Naive thymus-derived CD4-positive, alpha-beta T cell (primary cell): ENCODE results near the gene KIF26A. TPM values are rescaled to one million over a fixed set of nuclear protein-coding genes. Genes with fewer than 3 reads are reported as not detected.

ENCODE experiments used
- ATAC-seq: fragments of 150-1000 bp; cut with Tn5 transposase; 2 replicates; pipeline ENCODE4 v1.10.0; 2021; ENCODE audit warnings: mild to moderate bottlenecking, moderate library complexity
- CTCF ChIA-PET: fragments of 350-600 bp; sonication (Branson Sonifier 250); formaldehyde crosslinking; loops from one replicate; lab custom pipeline; 2021; ENCODE audit warnings: antibody characterized with exemption; lab: Charles Lee
- POLR2A ChIA-PET: fragments of 350-600 bp; sonication (Branson Sonifier 250); formaldehyde crosslinking; loops from one replicate; lab custom pipeline; 2021; ENCODE audit warnings: antibody characterized with exemption, inconsistent platforms; lab: Charles Lee
- DNase-seq, 9 donors: peaks; one replicate each; pipeline versions ENCODE4 v3.0.0 to v3.0.0-alpha.2; 2020 to 2022; ENCODE audit warnings: mixed read lengths in 1 of 9
- H3K27ac ChIP-seq: one replicate; pipeline ENCODE4 v1.7.0; 2013; ENCODE audit warnings: mild to moderate bottlenecking, low read depth, low read length, moderate library complexity
- H3K27me3 ChIP-seq, 2 donors: one replicate each; pipeline ENCODE4 v1.7.0; 2013; ENCODE audit warnings: low read length in 2 of 2, mild to moderate bottlenecking in 2 of 2, moderate library complexity in 2 of 2; ENCODE audit not compliant: control insufficient read depth in 2 of 2, insufficient read depth in 2 of 2
- H3K36me3 ChIP-seq, 3 experiments: 1 replicate in 2 of 3; 2 replicates in 1 of 3; pipeline ENCODE4 v1.7.0; 2013; ENCODE audit warnings: low read length in 3 of 3, mild to moderate bottlenecking in 3 of 3, moderate library complexity in 1 of 3; ENCODE audit not compliant: insufficient read depth in 3 of 3, control insufficient read depth in 2 of 3
- H3K4me1 ChIP-seq, 2 donors: one replicate each; pipeline ENCODE4 v1.7.0; 2013; ENCODE audit warnings: low read length in 2 of 2, mild to moderate bottlenecking in 2 of 2, moderate library complexity in 1 of 2; ENCODE audit not compliant: control insufficient read depth in 2 of 2, insufficient read depth in 2 of 2
- H3K4me3 ChIP-seq: 2 replicates; pipeline ENCODE4 v1.7.0; 2013; ENCODE audit warnings: mild to moderate bottlenecking, low read length
- H3K9me3 ChIP-seq, 3 experiments: 1 replicate in 2 of 3; 2 replicates in 1 of 3; pipeline ENCODE4 v1.7.0; 2013; ENCODE audit warnings: low read length in 3 of 3; ENCODE audit not compliant: control insufficient read depth in 2 of 3
- H3K27ac Mint-ChIP-seq, 9 donors: one replicate each; pipeline ENCODE4 v1.8.0; 2020 to 2022; ENCODE audit warnings: mixed read lengths in 9 of 9, mild to moderate bottlenecking in 8 of 9, moderate library complexity in 5 of 9, inconsistent platforms in 2 of 9
- H3K27me3 Mint-ChIP-seq, 5 donors: one replicate each; pipeline ENCODE4 v1.8.0; 2021 to 2022; ENCODE audit warnings: mixed read lengths in 5 of 5, mild to moderate bottlenecking in 1 of 5
- H3K36me3 Mint-ChIP-seq, 5 donors: one replicate each; pipeline ENCODE4 v1.8.0; 2020 to 2022; ENCODE audit warnings: mixed read lengths in 5 of 5, mild to moderate bottlenecking in 3 of 5, inconsistent platforms in 1 of 5
- H3K4me1 Mint-ChIP-seq, 7 donors: one replicate each; pipeline ENCODE4 v1.8.0; 2020 to 2022; ENCODE audit warnings: mixed read lengths in 7 of 7, mild to moderate bottlenecking in 3 of 7, inconsistent platforms in 1 of 7
- H3K4me3 Mint-ChIP-seq, 10 donors: one replicate each; pipeline ENCODE4 v1.8.0; 2020 to 2022; ENCODE audit warnings: mild to moderate bottlenecking in 10 of 10, mixed read lengths in 10 of 10, moderate library complexity in 6 of 10, inconsistent platforms in 2 of 10
- H3K9me3 Mint-ChIP-seq, 11 donors: one replicate each; pipeline ENCODE4 v1.8.0; 2020 to 2022; ENCODE audit warnings: mixed read lengths in 11 of 11, mild to moderate bottlenecking in 4 of 11, inconsistent platforms in 1 of 11, moderate library complexity in 1 of 11
- intact Hi-C, 2 donors: fragments of 100-400 bp; cut with micrococcal nuclease; formaldehyde crosslinking; loops; one replicate each; pipeline ENCODE4 v1.15.1; 2023
- polyA plus RNA-seq, 2 donors: library from polyadenylated mRNA; unstranded; fragments of 300-500 nt; fragmentation: Illumina TruSeq; gene quantifications; one replicate each; pipeline ENCODE4 v1.2.3, GENCODE V29; 2021
- total RNA-seq, 6 experiments: library from RNA in 5 of 6; stranded (reverse) in 5 of 6; gene quantifications; 1 replicate in 5 of 6; 2 replicates in 1 of 6; pipeline ENCODE4 v1.2.3 and lab custom pipeline; 2021 to 2026

KIF26A gene
- total and polyA plus RNA-seq, 7 experiments from 2014 or later, result 0.13 to 0.53 (median 0.17) TPM; not detected in 4

DNA sequence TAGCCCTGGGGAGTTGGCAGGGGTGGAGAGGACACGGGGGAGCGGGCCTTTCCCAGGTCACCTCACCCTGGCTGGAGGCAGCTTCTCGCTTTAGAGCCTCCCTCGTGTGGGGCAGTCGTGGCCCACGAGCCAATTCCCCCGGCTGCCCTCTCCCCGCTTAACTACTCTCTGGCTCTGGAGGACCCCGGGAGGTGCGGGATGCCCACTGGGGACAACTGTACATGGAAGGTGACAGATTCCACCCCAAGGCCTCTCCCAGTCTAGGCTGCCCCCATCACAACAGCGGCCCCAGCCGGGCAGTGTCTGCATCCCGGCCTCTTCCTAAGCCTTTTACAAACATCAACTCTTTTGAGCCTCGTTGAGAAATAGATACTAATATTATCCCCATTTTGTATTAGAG, 78.1 kb downstream of the KIF26A start:
- H3K9me3 Mint-ChIP-seq, result no peaks in the 10 kb centered on the region
- DNase-seq (no peak), ATAC-seq (no peak)
- ChIA-PET CTCF (no interaction called here), POLR2A (no interaction called here)
- Histone ChIP-seq H3K27ac (no peak overlapping the region), H3K36me3 (no peaks in the 10 kb centered on the region), H3K4me3 (no peak overlapping the region), H3K27me3 (no peaks in the 10 kb centered on the region), H3K4me1 (no peaks in the 10 kb centered on the region), H3K9me3 (no peaks in the 10 kb centered on the region)
- H3K27ac Mint-ChIP-seq, result no peak overlapping the region
- H3K4me1 Mint-ChIP-seq, result peaks cover 0 to 2% (median 0%) of the 10 kb centered on the region in 7 donors
- H3K36me3 Mint-ChIP-seq, result no peaks in the 10 kb centered on the region
- intact Hi-C loops, result no loop called here
- no peak overlapping the region for H3K4me3 Mint-ChIP-seq
- peaks cover 0 to 7% (median 4%) of the 10 kb centered on the region in 5 donors for H3K27me3 Mint-ChIP-seq

DNA sequence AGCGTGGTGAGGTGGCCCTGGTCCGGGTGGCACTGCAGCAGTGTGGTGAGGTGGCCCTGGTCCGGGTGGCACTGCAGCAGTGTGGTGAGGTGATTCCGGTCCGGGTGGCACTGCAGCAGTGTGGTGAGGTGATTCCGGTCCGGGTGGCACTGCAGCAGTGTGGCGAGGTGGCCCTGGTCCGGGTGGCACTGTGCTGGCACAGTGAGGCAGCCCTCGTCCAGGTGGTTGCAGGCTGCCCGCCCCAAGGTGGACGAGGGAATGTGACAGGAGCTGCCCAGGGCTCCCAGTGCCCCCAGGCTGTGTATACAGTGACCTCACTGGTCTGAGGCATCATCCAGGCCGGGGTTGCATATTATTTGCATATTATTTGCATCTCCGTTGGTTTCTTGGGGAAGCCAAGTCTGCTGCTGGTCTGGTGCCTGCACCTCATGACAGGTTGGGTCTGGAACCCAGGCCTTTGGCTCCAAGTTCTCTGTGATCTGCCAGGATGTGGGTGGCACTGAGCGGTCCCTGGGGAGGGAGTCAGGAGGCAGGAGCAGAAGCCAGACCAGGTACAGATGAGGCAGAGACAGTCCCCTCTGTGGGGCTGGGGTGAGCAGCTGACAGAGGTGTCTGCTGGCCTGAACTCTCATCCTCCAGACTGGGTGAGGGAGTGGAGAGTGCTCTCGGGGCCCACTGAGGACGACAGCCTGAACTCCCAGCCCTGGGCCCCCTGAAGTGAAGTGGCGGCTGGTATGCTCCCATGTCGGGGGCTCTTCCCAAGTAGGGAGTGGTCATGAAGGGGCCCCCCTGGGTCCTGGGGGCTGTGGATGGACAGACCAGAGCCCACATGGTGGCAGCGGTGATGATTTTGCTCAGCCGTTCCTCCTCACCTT, 79.3 kb downstream of the KIF26A start:
- Mint-ChIP-seq H3K4me3 (no peak overlapping the region), H3K4me1 (peaks cover 0 to 2% (median 0%) of the 10 kb centered on the region in 7 donors), H3K36me3 (no peaks in the 10 kb centered on the region), H3K27ac (no peak overlapping the region), H3K27me3 (peaks cover 0 to 14% (median 9%) of the 10 kb centered on the region in 5 donors), H3K9me3 (no peaks in the 10 kb centered on the region)
- intact Hi-C loops, result no loop called here
- H3K4me3 ChIP-seq, result no peak overlapping the region
- POLR2A ChIA-PET, result no interaction called here
- CTCF ChIA-PET, result no interaction called here
- H3K27me3 ChIP-seq, result no peaks in the 10 kb centered on the region
- no peaks in the 10 kb centered on the region for H3K36me3 ChIP-seq
- no peak for DNase-seq
- H3K9me3 ChIP-seq, result no peaks in the 10 kb centered on the region
- no peak for ATAC-seq
- no peaks in the 10 kb centered on the region for H3K4me1 ChIP-seq
- no peak overlapping the region for H3K27ac ChIP-seq

GRCh38 chr14:104218361-104219180, 80.2 kb downstream of the KIF26A start:
- Mint-ChIP-seq H3K9me3 (no peaks in the 10 kb centered on the region), H3K27ac (no peak overlapping the region), H3K36me3 (no peaks in the 10 kb centered on the region), H3K27me3 (peaks cover 0 to 14% (median 9%) of the 10 kb centered on the region in 5 donors), H3K4me3 (no peak overlapping the region), H3K4me1 (peaks cover 0 to 2% (median 0%) of the 10 kb centered on the region in 7 donors)
- intact Hi-C loops, result no loop called here
- ChIA-PET CTCF (no interaction called here), POLR2A (no interaction called here)
- Histone ChIP-seq H3K27ac (no peak overlapping the region), H3K4me3 (no peak overlapping the region), H3K4me1 (peaks cover 0 to under 1% of the 10 kb centered on the region in 2 donors), H3K27me3 (peaks cover 0 to 3% of the 10 kb centered on the region in 2 donors), H3K9me3 (no peaks in the 10 kb centered on the region), H3K36me3 (no peaks in the 10 kb centered on the region)
- DNase-seq, result no peak
- ATAC-seq, result no peak

- ChIA-PET CTCF (no interaction called here), POLR2A (interaction anchor here (0.6 kb wide), 1 partner anchor 11 kb away, joined by 5 read pairs; no protein-coding TSS in a partner anchor)
- no peak for DNase-seq
- Histone ChIP-seq H3K27ac (no peak overlapping the region), H3K27me3 (peaks cover 0 to 5% of the 10 kb centered on the region in 2 donors), H3K36me3 (no peaks in the 10 kb centered on the region), H3K4me1 (peaks cover 0 to 8% of the 10 kb centered on the region in 2 donors), H3K9me3 (no peaks in the 10 kb centered on the region), H3K4me3 (no peak overlapping the region)
- peaks cover 0 to 1% (median 0%) of the 10 kb centered on the region in 11 donors for H3K9me3 Mint-ChIP-seq
- H3K36me3 Mint-ChIP-seq, result no peaks in the 10 kb centered on the region
- H3K4me3 Mint-ChIP-seq, result no peak overlapping the region
- H3K4me1 Mint-ChIP-seq, result peaks cover 0 to 13% (median 4%) of the 10 kb centered on the region in 7 donors
- intact Hi-C loops, result no loop called here
- no peak for ATAC-seq
- H3K27ac Mint-ChIP-seq, result no peak overlapping the region
- peaks cover 0 to 24% (median 12%) of the 10 kb centered on the region in 5 donors for H3K27me3 Mint-ChIP-seq
Measured at GRCh38 chr14:104219731-104220214, 81.4 kb downstream of the KIF26A start.

- Histone ChIP-seq H3K36me3 (no peaks in the 10 kb centered on the region), H3K4me3 (no peak overlapping the region), H3K4me1 (peaks cover 0 to 8% of the 10 kb centered on the region in 2 donors), H3K27ac (no peak overlapping the region), H3K9me3 (no peaks in the 10 kb centered on the region), H3K27me3 (peaks cover 0 to 5% of the 10 kb centered on the region in 2 donors)
- no peak for ATAC-seq
- ChIA-PET CTCF (no interaction called here), POLR2A (no interaction called here)
- Mint-ChIP-seq H3K36me3 (no peaks in the 10 kb centered on the region), H3K4me1 (peaks cover 0 to 15% (median 8%) of the 10 kb centered on the region in 7 donors), H3K27me3 (peaks cover 0 to 25% (median 12%) of the 10 kb centered on the region in 5 donors), H3K27ac (no peak overlapping the region), H3K4me3 (no peak overlapping the region), H3K9me3 (peaks cover 0 to 1% (median 0%) of the 10 kb centered on the region in 11 donors)
- DNase-seq, result no peak
- intact Hi-C loops, result no loop called here
Measured at GRCh38 chr14:104220215-104221070, 82.1 kb downstream of the KIF26A start.

GRCh38 chr14:104221071-104221625, 82.8 kb downstream of the KIF26A start:
- Mint-ChIP-seq H3K9me3 (peaks cover 0 to 1% (median 0%) of the 10 kb centered on the region in 11 donors), H3K27me3 (peaks cover 0 to 25% (median 12%) of the 10 kb centered on the region in 5 donors), H3K4me1 (peaks cover under 1 to 20% (median 15%) of the 10 kb centered on the region in 7 donors), H3K27ac (no peak overlapping the region), H3K36me3 (no peaks in the 10 kb centered on the region), H3K4me3 (no peak overlapping the region)
- CTCF ChIA-PET, result no interaction called here
- POLR2A ChIA-PET, result no interaction called here
- DNase-seq (no peak), ATAC-seq (no peak)
- H3K4me3 ChIP-seq, result no peak overlapping the region
- H3K27me3 ChIP-seq, result peaks cover 0 to 5% of the 10 kb centered on the region in 2 donors
- intact Hi-C loops, result no loop called here
- H3K9me3 ChIP-seq, result no peaks in the 10 kb centered on the region
- peaks cover 0 to 8% of the 10 kb centered on the region in 2 donors for H3K4me1 ChIP-seq
- no peak overlapping the region for H3K27ac ChIP-seq
- no peaks in the 10 kb centered on the region for H3K36me3 ChIP-seq
